HG03571 (cell line): ENCODE data around the gene QPRT.
A peak's percentile ranks its signal among the peaks of the same experiment; 100 is the strongest.
"Not testable (repeated sequence)": the region's sequence is repeated elsewhere in the genome, so short reads cannot be mapped to it uniquely, and the experiment has no call there.

Experiments used
- ATAC-seq: cut with Tn5 transposase; IDR thresholded peaks from one replicate; pipeline ENCODE4 v1.9.1; 2021; ENCODE audit not compliant: unreplicated experiment

Gene QPRT

GRCh38 chr16:29689490-29690351 is 10.7 kb downstream of the QPRT start:
- not testable (repeated sequence) for ATAC-seq

DNA sequence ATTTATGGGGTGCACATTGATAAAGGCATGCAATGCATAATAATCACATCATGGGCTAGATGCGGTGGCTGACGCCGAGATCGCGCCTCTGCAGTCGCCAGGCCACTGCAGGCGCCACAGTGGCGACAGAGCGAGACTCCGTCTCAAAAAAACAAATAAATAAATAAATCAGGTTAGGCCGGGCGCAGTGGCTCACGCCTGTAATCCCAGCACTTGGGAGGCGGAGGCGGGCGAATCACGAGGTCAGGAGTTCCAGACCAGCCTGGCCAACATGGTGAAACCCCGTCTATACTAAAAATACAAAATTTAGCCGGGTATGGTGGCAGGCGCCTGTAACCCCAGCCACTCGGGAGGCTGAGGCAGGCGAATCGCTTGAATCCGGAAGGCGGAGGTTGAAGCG is 13.6 kb downstream of the QPRT start:
- not testable (repeated sequence) for ATAC-seq

- no peak for ATAC-seq
These were observed 15.6 kb downstream of the QPRT start for GRCh38 chr16:29694384-29695195.

DNA sequence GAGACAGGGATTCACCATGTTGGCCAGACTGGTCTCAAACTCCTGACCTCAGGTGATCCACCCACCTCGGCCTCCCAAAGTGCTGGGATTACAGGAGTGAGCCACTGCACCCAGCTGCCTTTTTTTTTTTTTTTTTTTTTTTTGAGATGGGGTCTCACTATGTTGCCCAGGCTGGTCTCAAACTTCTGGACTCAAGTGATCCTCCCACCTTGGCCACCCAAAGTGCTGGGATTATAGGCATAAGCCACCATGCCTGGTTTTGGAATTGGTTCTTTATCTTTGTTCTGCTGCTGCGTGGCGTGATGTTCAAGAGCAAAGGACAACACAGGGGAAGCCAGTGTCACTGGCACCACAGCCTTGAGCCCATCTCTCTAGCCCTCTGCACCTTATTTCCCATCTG is 16.7 kb downstream of the QPRT start:
- ATAC-seq = not testable (repeated sequence)

- ATAC-seq = no peak
These were observed 17.9 kb downstream of the QPRT start for GRCh38 chr16:29696881-29697331.

DNA sequence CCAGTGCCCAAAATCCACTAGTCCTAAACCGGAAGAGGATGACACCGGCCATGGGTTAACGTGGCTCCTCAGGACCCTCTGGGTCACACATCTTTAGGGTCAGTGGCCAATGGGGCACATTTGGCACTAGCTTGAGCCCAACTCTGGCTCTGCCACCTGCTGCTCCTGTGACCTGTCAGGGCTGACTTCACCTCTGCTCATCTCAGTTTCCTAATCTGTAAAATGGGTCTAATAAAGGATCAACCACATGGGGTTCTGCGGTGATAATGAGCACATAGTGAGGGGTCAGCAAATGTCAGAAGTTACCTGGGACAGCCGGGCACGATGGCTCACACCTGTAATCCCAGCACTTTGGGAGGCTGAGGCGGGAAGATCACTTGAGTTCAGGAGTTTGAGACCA is 18.4 kb downstream of the QPRT start:
- ATAC-seq = no peak

DNA sequence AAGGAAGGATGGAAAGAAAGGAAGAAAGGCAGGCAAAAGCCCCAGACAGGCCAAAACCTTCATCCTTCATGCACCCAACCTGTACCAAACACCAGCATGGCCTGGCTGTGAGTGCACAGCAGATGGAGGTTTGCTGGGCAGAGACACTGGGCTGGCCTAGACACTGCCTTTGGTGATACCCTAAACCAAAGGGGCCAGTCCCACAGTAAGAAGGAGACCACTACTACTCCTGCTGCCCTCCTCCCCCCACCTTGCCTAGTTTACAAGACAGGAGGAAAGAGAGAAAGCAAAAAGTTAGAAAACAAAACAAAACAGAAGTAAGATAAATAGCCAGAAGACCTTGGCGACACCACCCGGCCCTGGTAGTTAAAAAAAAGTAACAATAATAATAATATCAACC is 19.1 kb downstream of the QPRT start:
- ATAC-seq = no peak

DNA sequence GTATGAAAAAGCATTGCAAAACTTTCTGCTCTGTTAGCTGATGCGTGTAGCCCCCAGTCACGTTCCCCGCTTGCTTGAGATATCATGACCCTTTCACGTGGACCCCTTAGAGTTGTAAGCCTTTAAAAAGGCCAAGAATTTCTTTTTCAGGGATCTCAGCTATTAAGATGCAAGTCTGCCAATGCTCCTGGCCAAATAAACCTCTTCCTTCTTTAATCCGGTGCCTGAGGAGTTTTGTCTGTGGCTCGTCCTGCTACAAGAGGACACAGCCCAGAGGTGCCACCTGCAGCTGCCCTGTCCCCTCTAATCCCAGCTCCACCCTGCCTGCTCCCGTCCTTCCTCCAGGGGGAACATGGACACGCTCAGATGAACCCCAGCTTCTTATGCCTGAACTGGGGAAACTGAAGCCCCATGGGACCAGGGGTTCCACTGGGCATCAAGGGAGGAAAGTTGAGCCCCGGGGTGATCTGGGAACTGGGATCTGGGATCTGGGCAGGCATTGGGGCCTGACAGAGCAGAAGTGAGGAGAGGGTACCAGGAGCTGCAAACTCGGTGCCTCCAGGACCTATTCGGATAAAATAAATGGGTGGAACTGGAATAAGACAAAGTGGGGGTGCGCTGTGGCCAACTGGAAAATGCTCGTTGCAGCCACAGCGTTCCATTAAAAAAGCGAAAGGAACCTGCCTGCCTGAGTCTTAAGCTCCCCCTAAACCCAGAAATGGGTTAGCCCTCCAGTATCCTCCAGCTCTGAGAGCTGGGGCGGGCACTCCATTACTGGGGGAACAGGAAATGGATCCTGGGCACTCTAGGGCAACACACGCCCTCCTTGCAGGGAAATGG is 19.7 kb downstream of the QPRT start:
- no peak for ATAC-seq

DNA sequence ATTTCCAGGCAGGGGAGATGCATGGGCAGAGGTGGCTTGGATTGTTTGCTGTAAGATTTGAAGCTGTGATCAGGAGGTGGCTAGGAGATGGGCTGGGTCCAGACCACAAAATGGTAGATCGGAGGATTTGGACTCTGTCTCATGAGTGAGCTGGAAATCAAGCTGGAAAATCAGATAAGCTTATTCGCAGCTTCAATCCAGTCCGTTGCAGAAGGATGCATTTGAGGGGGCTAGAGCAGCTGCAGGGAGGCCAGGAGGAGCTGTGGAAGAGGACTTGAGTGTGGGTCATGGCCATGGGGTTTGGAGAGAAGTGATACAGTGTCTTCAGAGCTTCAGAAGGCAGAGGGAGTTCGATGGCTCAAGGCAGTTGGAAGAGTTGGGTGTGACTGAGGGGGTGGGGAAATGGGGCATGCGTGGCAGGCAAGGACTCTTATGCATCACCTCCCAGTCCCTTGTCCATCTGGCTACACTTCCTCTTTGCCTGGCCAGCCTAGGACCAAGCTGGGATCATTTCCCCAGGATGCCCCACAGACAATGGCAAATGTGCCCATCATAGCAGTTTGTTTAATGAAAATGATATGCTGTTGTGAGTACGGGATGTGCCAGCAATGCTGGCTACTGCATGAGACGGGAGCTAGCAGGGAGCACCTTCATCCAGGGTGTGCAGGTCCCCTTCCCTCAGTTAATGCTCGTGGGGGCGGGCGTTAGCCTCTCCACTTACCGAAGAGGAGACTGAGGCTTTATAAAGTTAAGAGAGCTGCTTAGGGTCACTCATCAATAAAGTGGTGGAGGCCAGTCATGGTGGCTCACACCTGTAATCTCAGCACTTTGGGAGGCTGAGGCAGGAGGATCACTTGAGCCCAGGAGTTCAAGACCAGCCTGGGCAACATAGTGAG is 20.6 kb downstream of the QPRT start:
- no peak for ATAC-seq

DNA sequence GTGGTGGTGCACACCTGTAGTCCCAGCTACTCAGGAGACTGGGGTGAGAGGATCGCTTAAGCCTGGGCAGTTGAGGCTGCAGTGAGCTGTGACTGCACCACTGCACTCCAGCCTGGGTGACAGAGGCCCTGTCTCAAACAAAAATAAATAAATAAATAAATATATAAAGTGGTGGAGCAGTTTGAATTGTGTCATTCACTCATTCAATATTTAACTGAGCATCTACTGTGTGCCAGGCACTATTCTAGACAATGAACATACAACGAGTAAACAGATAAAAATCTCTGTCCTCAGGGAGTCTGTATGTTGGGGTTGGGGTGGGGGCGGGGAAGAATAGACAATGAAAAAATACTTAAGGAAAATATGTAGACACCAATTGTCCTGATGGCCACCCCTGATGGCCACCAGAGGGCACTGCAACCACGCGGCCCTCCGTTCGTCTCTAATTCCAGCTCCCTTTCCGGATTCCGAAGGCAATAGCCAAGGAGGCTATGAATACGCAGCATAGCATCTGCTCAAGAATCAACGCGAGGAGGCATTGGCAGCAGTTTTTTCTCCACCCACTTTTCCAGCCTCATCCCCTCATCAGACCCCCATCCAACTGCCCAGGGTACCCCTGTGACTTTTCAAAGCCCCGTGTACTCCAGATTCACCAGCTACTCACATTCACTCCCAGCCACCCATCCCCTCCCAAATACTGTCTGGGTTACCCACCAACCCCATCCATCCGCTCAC is 21.4 kb downstream of the QPRT start:
- ATAC-seq = no peak

DNA sequence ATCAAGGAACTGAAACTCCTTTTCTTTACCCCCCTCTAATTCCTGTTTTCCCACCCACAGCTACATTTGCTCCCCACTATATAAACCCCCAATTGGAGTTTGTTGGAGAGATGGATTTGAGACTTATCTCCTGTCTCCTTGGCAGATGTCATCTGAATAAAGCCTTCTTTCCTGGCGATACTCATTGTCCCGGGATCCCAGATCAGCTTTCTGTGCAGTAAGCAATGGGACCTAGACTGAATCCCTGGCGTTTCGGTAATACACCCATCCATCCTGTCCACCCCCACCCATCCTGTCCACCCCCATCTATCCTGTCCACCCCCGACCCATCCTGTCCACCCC is 22.2 kb downstream of the QPRT start:
- ATAC-seq = no peak

DNA sequence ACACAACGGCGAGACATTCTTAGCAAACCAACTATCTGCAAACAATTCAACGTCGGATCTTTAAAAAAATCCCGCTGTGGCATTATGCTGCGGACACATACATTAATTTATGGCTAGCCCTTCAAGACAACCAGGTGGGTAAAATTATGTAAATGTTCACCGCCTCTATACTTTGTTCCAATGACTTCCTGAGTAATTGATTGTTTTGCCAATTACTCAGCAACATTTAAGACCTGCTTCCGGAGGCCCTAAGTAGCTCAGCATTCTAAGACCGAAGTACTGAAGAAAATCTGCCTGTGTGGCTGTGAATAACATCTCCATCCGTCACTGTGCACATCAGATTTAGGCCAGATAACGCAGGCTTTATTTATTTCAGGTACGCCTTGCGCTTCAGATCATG is 23.3 kb downstream of the QPRT start:
- peak; percentile 38 for ATAC-seq

- ATAC-seq = no peak
These were observed 26.1 kb downstream of the QPRT start for GRCh38 chr16:29705030-29705429.

DNA sequence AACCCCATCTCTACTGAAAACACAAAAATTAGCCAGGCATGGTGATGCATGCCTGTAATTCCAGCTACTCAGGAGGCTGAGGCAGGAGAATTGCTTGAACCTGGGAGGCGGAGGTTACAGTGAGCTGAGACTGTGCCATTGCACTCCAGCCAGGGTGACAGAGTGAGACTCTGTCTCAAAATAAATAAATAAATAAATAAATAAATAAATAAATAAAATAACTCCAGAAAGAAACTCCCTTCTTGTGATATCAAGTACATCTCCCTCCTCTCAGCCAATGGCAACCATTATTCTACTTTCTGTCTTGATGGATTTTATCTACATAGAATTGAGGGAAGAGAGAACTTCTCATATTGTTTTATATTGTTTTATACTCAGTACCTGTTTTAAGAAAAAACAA is 28.2 kb downstream of the QPRT start:
- ATAC-seq = not testable (repeated sequence)

DNA sequence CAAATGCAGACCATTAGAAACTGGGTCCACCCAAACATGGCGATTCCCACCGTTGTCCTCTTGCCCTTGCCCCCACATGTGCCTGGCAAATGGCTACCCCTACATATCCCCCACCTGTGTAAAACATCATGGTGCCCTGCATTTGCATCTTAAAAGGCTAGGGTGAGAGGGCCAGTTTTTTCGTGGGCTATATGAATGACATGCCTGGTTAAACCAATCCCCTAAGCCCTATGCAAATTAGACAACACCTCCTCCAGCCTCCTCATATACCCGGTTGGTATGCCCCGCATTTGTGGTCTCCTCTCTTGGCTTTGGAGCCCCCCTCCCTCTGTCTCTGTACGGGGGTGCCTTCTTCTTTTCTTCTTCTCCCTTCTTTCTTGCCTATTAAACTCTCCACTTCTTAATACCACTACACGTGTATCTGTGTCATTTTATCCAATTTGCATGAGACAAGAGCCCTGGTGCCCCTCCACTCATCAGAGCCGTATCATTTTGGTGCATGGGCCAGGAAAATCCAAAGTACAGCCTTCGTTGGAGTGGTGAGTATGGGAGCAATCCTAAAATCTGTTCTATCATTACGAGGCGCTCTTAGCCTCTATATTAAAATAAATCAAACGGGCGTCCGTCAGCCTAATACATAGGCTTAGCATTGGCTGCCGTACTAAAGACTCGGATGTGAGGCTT is 30.1 kb downstream of the QPRT start:
- ATAC-seq = no peak

- not testable (repeated sequence) for ATAC-seq
These were observed 30.7 kb downstream of the QPRT start for GRCh38 chr16:29709657-29710056.

GRCh38 chr16:29710227-29711219 is 31.5 kb downstream of the QPRT start:
- ATAC-seq = peak; percentile 51

DNA sequence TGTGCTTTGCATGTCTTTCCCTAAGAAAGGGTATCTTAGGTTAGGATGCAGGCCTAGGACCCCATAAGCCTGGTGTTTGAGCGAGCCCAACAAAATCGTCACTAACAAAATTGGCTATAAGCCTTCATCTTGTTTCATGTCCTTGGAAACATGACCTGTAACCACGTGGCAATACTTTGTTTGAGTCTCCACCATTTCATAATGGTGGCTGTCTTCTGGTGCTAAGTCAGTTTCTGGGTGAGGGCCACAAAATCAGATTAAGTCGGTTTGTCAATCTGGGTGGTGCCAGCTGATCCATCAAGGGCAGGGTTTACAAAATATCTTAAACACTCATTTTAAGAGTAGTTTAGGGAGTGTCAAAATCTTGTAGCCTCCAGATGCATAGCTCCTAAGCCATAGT is 33.8 kb downstream of the QPRT start:
- ATAC-seq = no peak
